HG03135 (cell line): ENCODE measurements around the gene PKD1.
"Not testable (repeated sequence)": the region's sequence is repeated elsewhere in the genome, so short reads cannot be mapped to it uniquely, and the experiment has no call there.

Source experiments
- ATAC-seq: cut with Tn5 transposase; IDR thresholded peaks from one replicate; pipeline ENCODE4 v1.9.1; 2021; ENCODE audit warnings: mild to moderate bottlenecking, moderate library complexity; ENCODE audit not compliant: unreplicated experiment

The PKD1 gene

GRCh38 chr16:2126161-2126743 is 9.4 kb downstream of the PKD1 start:
- not testable (repeated sequence) for ATAC-seq

GRCh38 chr16:2125609-2126008 is 10.1 kb downstream of the PKD1 start:
- ATAC-seq: not testable (repeated sequence)

GRCh38 chr16:2124694-2125444 is 10.8 kb downstream of the PKD1 start:
- not testable (repeated sequence) for ATAC-seq

GRCh38 chr16:2124377-2124693 is 11.4 kb downstream of the PKD1 start:
- not testable (repeated sequence) for ATAC-seq

GRCh38 chr16:2123706-2124376 is 11.9 kb downstream of the PKD1 start:
- not testable (repeated sequence) for ATAC-seq

- ATAC-seq: not testable (repeated sequence)
Measured at GRCh38 chr16:2122934-2123683, 12.6 kb downstream of the PKD1 start.

GRCh38 chr16:2122429-2122828 is 13.3 kb downstream of the PKD1 start:
- no peak for ATAC-seq

GRCh38 chr16:2121853-2122252 is 13.8 kb downstream of the PKD1 start:
- no peak for ATAC-seq

GRCh38 chr16:2121325-2121724 is 14.4 kb downstream of the PKD1 start:
- not testable (repeated sequence) for ATAC-seq

- not testable (repeated sequence) for ATAC-seq
Measured at GRCh38 chr16:2117960-2118722, 17.6 kb downstream of the PKD1 start.

GRCh38 chr16:2117341-2117740 is 18.4 kb downstream of the PKD1 start:
- not testable (repeated sequence) for ATAC-seq

GRCh38 chr16:2116428-2116827 is 19.3 kb downstream of the PKD1 start:
- ATAC-seq: not testable (repeated sequence)

GRCh38 chr16:2115591-2115973 is 20.1 kb downstream of the PKD1 start:
- ATAC-seq: no peak

- ATAC-seq: not testable (repeated sequence)
Measured at GRCh38 chr16:2114885-2115590, 20.7 kb downstream of the PKD1 start.

- not testable (repeated sequence) for ATAC-seq
Measured at GRCh38 chr16:2114225-2114624, 21.5 kb downstream of the PKD1 start.

- not testable (repeated sequence) for ATAC-seq
Measured at GRCh38 chr16:2112539-2113106, 23.1 kb downstream of the PKD1 start.

GRCh38 chr16:2111412-2112335 is 24.0 kb downstream of the PKD1 start:
- not testable (repeated sequence) for ATAC-seq

- not testable (repeated sequence) for ATAC-seq
Measured at GRCh38 chr16:2111009-2111353, 24.7 kb downstream of the PKD1 start.
